ENCODE data around the gene NRXN3. TPM values are rescaled to one million over a fixed set of nuclear protein-coding genes. Genes with fewer than 3 reads are reported as not detected.

Gene NRXN3
- total RNA-seq, 4 donors from 2014 or later = 0.04 to 0.16 TPM; not detected in 2

DNA sequence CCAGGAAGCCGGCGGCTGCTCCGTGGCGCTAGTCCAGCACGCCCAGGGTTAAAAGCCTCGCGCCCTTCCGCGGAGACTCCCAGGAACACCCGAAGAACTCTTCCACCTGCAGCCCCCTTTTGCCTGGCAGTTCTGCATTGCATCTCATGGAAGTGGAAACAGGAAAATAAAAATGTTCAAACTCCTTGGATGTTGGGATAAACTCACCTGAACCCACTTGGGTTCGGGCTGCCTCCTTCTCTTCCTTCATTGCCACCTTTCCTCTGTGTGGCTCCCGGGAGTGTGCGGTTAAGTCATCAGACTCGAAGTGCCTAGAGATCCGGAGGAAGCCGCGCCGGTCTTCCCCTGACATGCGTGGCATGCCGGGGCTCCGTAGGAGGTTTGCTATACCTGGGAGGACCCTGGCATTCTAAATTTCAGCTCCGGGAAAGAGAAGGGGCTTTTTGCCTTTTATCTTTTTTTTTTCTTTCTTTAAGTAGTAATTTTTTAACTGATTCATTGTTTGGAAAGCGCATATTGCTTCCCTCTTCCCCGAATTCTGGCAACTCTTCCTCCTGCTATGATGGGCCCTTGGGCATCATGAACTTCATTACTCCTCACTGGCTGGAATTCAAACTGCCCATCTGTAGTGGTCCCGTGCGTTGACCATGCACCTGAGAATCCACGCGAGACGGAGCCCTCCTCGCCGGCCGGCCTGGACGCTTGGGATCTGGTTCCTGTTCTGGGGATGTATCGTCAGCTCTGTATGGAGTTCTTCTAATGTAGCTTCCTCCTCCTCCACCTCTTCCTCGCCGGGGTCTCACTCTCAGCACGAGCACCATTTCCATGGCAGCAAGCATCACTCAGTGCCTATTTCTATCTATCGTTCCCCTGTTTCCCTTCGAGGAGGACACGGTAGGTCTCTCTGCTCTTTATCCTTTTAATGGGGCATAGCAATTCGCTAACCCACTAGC lies 1109.7 kb downstream of the NRXN3 start:
- DNase-seq (no peak), ATAC-seq (no peak)
- Histone ChIP-seq H3K27me3 (peaks cover 10 to 41% (median 36%) of the 10 kb centered on the region in 3 donors), H3K27ac (no peak overlapping the region), H3K4me3 (peak overlapping the region; percentile 51 to 60 (median 58)), H3K9me3 (no peaks in the 10 kb centered on the region), H3K4me1 (peaks cover 11 to 22% of the 10 kb centered on the region in 2 donors), H3K36me3 (no peaks in the 10 kb centered on the region)
- TF ChIP-seq, protein P1, sequence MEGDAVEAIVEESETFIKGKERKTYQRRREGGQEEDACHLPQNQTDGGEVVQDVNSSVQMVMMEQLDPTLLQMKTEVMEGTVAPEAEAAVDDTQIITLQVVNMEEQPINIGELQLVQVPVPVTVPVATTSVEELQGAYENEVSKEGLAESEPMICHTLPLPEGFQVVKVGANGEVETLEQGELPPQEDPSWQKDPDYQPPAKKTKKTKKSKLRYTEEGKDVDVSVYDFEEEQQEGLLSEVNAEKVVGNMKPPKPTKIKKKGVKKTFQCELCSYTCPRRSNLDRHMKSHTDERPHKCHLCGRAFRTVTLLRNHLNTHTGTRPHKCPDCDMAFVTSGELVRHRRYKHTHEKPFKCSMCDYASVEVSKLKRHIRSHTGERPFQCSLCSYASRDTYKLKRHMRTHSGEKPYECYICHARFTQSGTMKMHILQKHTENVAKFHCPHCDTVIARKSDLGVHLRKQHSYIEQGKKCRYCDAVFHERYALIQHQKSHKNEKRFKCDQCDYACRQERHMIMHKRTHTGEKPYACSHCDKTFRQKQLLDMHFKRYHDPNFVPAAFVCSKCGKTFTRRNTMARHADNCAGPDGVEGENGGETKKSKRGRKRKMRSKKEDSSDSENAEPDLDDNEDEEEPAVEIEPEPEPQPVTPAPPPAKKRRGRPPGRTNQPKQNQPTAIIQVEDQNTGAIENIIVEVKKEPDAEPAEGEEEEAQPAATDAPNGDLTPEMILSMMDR (IDR thresholded peaks at IDR 0.05 in 4 of 5, conservative IDR thresholded peaks at IDR 0.05 in 1 of 5) = no peak
- no peak for TF ChIP-seq POLR2A (IDR thresholded peaks at IDR 0.05)
- in situ Hi-C loops (cut with MboI; ENCODE audit: low sequenced_read_pairs in 4 of 4) = no loop called here
- intact Hi-C loops (cut with DNase I; ENCODE audit: low total_unique reads) = no loop called here

DNA sequence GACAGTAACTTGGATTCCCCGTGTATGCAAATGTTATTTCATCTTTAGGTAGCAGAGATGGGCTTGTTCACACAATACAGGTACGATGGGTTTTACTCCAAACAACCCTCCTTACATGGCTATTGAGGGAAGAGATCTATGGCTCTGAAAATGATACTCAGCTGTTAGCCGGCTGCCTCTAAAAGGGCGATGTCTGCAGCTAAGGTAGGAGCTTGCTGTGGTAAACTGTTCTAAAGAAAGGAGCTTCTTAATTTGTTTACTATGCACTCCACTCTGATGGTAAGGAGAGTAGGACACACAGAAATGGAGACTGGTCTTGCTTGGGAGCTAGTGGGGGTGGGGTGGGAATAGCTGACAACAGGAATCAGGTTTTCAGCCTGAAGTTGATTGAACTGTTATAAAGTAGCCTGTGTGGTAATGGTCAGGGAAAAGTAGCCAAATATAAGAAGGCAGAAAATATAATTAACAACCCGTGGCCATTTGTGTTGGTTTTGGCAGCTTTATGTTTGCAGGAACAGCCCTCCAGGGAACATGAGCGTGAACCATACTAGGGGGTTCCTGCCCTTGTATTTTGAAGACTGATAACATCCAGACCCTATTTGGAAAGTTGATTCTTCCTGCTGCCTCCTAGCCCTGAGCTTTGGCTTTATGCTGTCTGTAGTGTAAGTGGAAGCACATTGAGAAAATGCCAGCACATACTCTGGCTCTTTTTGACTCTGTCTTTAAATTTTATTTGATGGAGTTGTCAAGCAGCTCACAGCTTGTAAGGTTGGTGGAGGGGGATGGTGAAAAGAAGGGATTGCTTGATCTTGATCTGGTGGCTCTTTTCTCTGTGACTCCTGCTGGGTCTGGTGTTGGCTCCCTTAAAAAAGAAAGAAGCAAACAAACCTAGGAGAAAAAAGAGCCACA lies 1111.3 kb downstream of the NRXN3 start:
- Histone ChIP-seq H3K27me3 (peaks cover 10 to 41% (median 39%) of the 10 kb centered on the region in 3 donors), H3K4me3 (no peak overlapping the region)
- TF ChIP-seq POLR2A (IDR thresholded peaks at IDR 0.05) = no peak
- TF ChIP-seq, protein P1 (IDR thresholded peaks at IDR 0.05 in 4 of 5, conservative IDR thresholded peaks at IDR 0.05 in 1 of 5) = no peak

DNA sequence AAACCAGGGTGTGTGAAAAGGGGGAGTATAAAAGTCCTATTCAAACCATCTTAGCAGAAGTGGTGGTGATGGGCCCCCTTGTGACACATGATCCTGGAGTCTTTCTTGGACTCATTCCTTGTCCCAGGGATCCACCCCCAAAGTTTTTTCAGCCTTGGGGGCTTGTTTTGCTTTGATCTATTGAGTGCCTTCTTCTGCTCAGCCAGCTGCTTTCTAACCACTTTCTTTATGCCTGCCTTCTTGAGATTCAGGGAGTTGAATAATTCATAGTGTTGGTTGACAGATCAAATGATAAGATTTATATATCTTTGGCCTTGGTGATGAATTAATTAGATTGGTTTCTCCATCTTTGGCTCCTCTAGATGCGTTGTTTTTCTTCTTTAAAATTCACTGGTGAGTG lies 1114.4 kb downstream of the NRXN3 start:
- no peak overlapping the region for H3K4me3 ChIP-seq
- in situ Hi-C loops (cut with MboI; ENCODE audit: low sequenced_read_pairs in 4 of 4) (no loop called here), intact Hi-C loops (cut with DNase I; ENCODE audit: low total_unique reads) (no loop called here)
- TF ChIP-seq POLR2A (IDR thresholded peaks at IDR 0.05) = no peak
- TF ChIP-seq, protein P1 (IDR thresholded peaks at IDR 0.05 in 4 of 5, conservative IDR thresholded peaks at IDR 0.05 in 1 of 5) = no peak
- ATAC-seq (no peak), DNase-seq (no peak)
- peaks cover 3 to 9% of the 10 kb centered on the region in 2 donors for H3K4me1 ChIP-seq
- no peak overlapping the region for H3K27ac ChIP-seq
- no peaks in the 10 kb centered on the region for H3K9me3 ChIP-seq
- H3K27me3 ChIP-seq = peaks cover 9 to 31% (median 28%) of the 10 kb centered on the region in 3 donors
- H3K36me3 ChIP-seq = no peaks in the 10 kb centered on the region

More for the DNA sequence above, 1111.3 kb downstream of the NRXN3 start:
- H3K4me1 ChIP-seq = peaks cover 11 to 22% of the 10 kb centered on the region in 2 donors
- DNase-seq (no peak), ATAC-seq (no peak)
- in situ Hi-C loops (cut with MboI; ENCODE audit: low sequenced_read_pairs in 4 of 4) = no loop called here
- no peaks in the 10 kb centered on the region for H3K9me3 ChIP-seq
- intact Hi-C loops (cut with DNase I; ENCODE audit: low total_unique reads) = no loop called here
- H3K27ac ChIP-seq = no peak overlapping the region
- H3K36me3 ChIP-seq = no peaks in the 10 kb centered on the region

DNA sequence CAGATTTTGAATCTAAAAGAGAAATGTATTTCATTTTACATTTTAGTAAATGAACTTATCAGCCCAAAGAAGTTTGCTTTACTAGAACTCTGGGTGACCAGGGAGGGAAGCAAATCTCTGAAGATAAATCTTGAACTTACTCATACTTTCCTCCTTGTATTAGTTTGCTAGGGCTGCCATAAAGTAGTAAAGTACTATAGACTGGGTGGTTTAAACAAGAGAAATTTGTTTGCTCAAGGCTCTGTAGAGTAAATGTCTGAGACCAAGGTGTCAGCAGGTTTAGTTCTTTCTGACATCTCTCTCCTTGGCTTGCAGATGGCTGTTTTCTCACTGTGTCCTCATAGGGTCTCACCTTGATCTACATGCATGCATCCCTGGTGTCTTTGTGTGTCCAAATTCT lies 1115.1 kb downstream of the NRXN3 start:
- DNase-seq (no peak), ATAC-seq (no peak)
- intact Hi-C loops (cut with DNase I; ENCODE audit: low total_unique reads) = no loop called here
- H3K4me1 ChIP-seq = peaks cover 0 to 3% of the 10 kb centered on the region in 2 donors
- no peaks in the 10 kb centered on the region for H3K9me3 ChIP-seq
- H3K27ac ChIP-seq = no peak overlapping the region
- H3K27me3 ChIP-seq = peaks cover 3 to 26% (median 22%) of the 10 kb centered on the region in 3 donors
- H3K36me3 ChIP-seq = no peaks in the 10 kb centered on the region
- TF ChIP-seq, protein P1 (IDR thresholded peaks at IDR 0.05 in 4 of 5, conservative IDR thresholded peaks at IDR 0.05 in 1 of 5) = no peak
- TF ChIP-seq POLR2A (IDR thresholded peaks at IDR 0.05) = no peak
- in situ Hi-C loops (cut with MboI; ENCODE audit: low sequenced_read_pairs in 4 of 4) = no loop called here
- H3K4me3 ChIP-seq = no peak overlapping the region
